Measurements from ENCODE around the gene PROSER2. TPM values are rescaled to one million over a fixed set of nuclear protein-coding genes. Genes with fewer than 3 reads are reported as not detected.
A peak's percentile ranks its signal among the peaks of the same experiment; 100 is the strongest.

Gene PROSER2
- total and polyA plus RNA-seq, 2 donors from 2014 or later = 8.1 to 48.2 TPM

- TF ChIP-seq CTCF (IDR thresholded peaks at IDR 0.05; ENCODE audit: borderline replicate concordance, extremely low read depth, insufficient read depth) = no peak
- H3K4me3 ChIP-seq (ENCODE audit: low read length in 3 of 3) = no peak overlapping the region
- no peak overlapping the region for H3K27ac ChIP-seq (ENCODE audit: low read depth in 2 of 2, low read length in 2 of 2)
- DNase-seq (peak in 1 of 5 donors; percentile 48), FAIRE-seq (no peak)
- no peaks in the 10 kb centered on the region for H3K27me3 ChIP-seq (ENCODE audit: control insufficient read depth, insufficient read depth, low read length)
- no peak overlapping the region for H3K9ac ChIP-seq (ENCODE audit: low read length in 3 of 3)
- intact Hi-C loops (cut with DNase I) = no loop called here
- peaks cover 0 to 4% (median 0%) of the 10 kb centered on the region in 3 donors for H3K4me1 ChIP-seq (ENCODE audit: control insufficient read depth in 2 of 3, insufficient read depth in 2 of 3, low read depth in 1 of 3, low read length in 3 of 3)
- no peaks in the 10 kb centered on the region for H3K36me3 ChIP-seq (ENCODE audit: control insufficient read depth in 2 of 3, insufficient read depth in 3 of 3, low read length in 3 of 3)
- no peaks in the 10 kb centered on the region for H3K9me3 ChIP-seq (ENCODE audit: control insufficient read depth in 2 of 3, insufficient read depth in 1 of 3, low read length in 3 of 3)
These were observed 19.3 kb downstream of the PROSER2 start for GRCh38 chr10:11842411-11842810.

GRCh38 chr10:11845113-11845512, 22.0 kb downstream of the PROSER2 start:
- TF ChIP-seq CTCF (IDR thresholded peaks at IDR 0.05; ENCODE audit: borderline replicate concordance, extremely low read depth, insufficient read depth) = no peak
- no peak overlapping the region for H3K4me3 ChIP-seq (ENCODE audit: low read length in 3 of 3)
- H3K4me1 ChIP-seq (ENCODE audit: control insufficient read depth in 2 of 3, insufficient read depth in 2 of 3, low read depth in 1 of 3, low read length in 3 of 3) = peaks cover 0 to 4% (median 0%) of the 10 kb centered on the region in 3 donors
- H3K9me3 ChIP-seq (ENCODE audit: control insufficient read depth in 2 of 3, insufficient read depth in 1 of 3, low read length in 3 of 3) = no peaks in the 10 kb centered on the region
- H3K9ac ChIP-seq (ENCODE audit: low read length in 3 of 3) = no peak overlapping the region
- DNase-seq = no peak
- no peak overlapping the region for H3K27ac ChIP-seq (ENCODE audit: low read depth in 2 of 2, low read length in 2 of 2)
- H3K36me3 ChIP-seq (ENCODE audit: control insufficient read depth in 2 of 3, insufficient read depth in 3 of 3, low read length in 3 of 3) = no peaks in the 10 kb centered on the region
- intact Hi-C loops (cut with DNase I) = no loop called here
- FAIRE-seq = no peak
- no peaks in the 10 kb centered on the region for H3K27me3 ChIP-seq (ENCODE audit: control insufficient read depth, insufficient read depth, low read length)

DNA sequence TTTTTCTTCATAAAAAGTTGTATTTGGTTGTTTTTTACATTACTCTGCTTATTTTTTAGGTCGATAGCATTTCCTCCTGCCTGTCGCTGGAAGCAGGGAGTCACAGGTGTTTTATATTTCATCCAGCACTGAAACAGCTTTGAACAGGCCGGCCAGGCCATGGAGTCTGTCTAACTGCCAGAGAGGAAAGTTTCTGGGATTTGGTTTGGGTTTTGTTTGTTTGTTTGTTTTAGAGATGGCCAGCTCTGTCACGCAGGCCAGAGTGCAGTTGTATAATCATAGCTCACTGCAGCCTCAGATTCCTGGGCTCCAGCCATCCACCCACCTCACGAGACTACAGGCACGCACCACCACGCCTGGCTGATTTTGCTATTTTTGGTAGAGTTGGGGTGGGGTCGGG, 23.4 kb downstream of the PROSER2 start:
- Histone ChIP-seq H3K4me1 (ENCODE audit: control insufficient read depth in 2 of 3, insufficient read depth in 2 of 3, low read depth in 1 of 3, low read length in 3 of 3) (peaks cover 0 to 4% (median 0%) of the 10 kb centered on the region in 3 donors), H3K9me3 (ENCODE audit: control insufficient read depth in 2 of 3, insufficient read depth in 1 of 3, low read length in 3 of 3) (no peaks in the 10 kb centered on the region), H3K4me3 (ENCODE audit: low read length in 3 of 3) (no peak overlapping the region), H3K36me3 (ENCODE audit: control insufficient read depth in 2 of 3, insufficient read depth in 3 of 3, low read length in 3 of 3) (peaks cover 0 to 4% (median 0%) of the 10 kb centered on the region in 3 donors), H3K27me3 (ENCODE audit: control insufficient read depth, insufficient read depth, low read length) (no peaks in the 10 kb centered on the region), H3K9ac (ENCODE audit: low read length in 3 of 3) (no peak overlapping the region), H3K27ac (ENCODE audit: low read depth in 2 of 2, low read length in 2 of 2) (no peak overlapping the region)
- intact Hi-C loops (cut with DNase I) = no loop called here
- no peak for TF ChIP-seq CTCF (IDR thresholded peaks at IDR 0.05; ENCODE audit: borderline replicate concordance, extremely low read depth, insufficient read depth)
- FAIRE-seq (no peak), DNase-seq (peak in 4 of 5 donors; percentile 49 to 60 (median 54))

GRCh38 chr10:11849277-11849676, 26.1 kb downstream of the PROSER2 start:
- H3K4me3 ChIP-seq (ENCODE audit: low read length in 3 of 3) = no peak overlapping the region
- no peak overlapping the region for H3K9ac ChIP-seq (ENCODE audit: low read length in 3 of 3)
- TF ChIP-seq CTCF (IDR thresholded peaks at IDR 0.05; ENCODE audit: borderline replicate concordance, extremely low read depth, insufficient read depth) = no peak
- H3K27me3 ChIP-seq (ENCODE audit: control insufficient read depth, insufficient read depth, low read length) = no peaks in the 10 kb centered on the region
- H3K9me3 ChIP-seq (ENCODE audit: control insufficient read depth in 2 of 3, insufficient read depth in 1 of 3, low read length in 3 of 3) = no peaks in the 10 kb centered on the region
- peaks cover 0 to 4% (median 0%) of the 10 kb centered on the region in 3 donors for H3K4me1 ChIP-seq (ENCODE audit: control insufficient read depth in 2 of 3, insufficient read depth in 2 of 3, low read depth in 1 of 3, low read length in 3 of 3)
- intact Hi-C loops (cut with DNase I) = no loop called here
- no peak overlapping the region for H3K27ac ChIP-seq (ENCODE audit: low read depth in 2 of 2, low read length in 2 of 2)
- H3K36me3 ChIP-seq (ENCODE audit: control insufficient read depth in 2 of 3, insufficient read depth in 3 of 3, low read length in 3 of 3) = peaks cover 0 to 8% (median 3%) of the 10 kb centered on the region in 3 donors
- DNase-seq = no peak
- no peak for FAIRE-seq

Measured in kidney (tissue), 14 donors.